Common myeloid progenitor, CD34-positive (primary cell): ENCODE data around the gene ACTL9. TPM values are rescaled to one million over a fixed set of nuclear protein-coding genes. Genes with fewer than 3 reads are reported as not detected.
"Not testable (repeated sequence)": the region's sequence is repeated elsewhere in the genome, so short reads cannot be mapped to it uniquely, and the experiment has no call there.

Experiments used
- CTCF ChIA-PET: fragments of 350-600 bp; sonication (Branson Sonifier 250); formaldehyde crosslinking; loops from one replicate; lab custom pipeline; 2021; ENCODE audit warnings: antibody characterized with exemption; lab: Charles Lee
- POLR2A ChIA-PET: fragments of 350-600 bp; sonication (Branson Sonifier 250); formaldehyde crosslinking; loops from one replicate; lab custom pipeline; 2021; ENCODE audit warnings: antibody characterized with exemption; lab: Charles Lee
- DNase-seq, 3 donors: peaks; one replicate each; pipeline versions ENCODE4 v3.0.0 to v3.0.0-alpha.2; 2013
- H3K27ac ChIP-seq, 2 experiments: 1 replicate in 1 of 2; 2 replicates in 1 of 2; pipeline ENCODE4 v1.7.0; 2013; ENCODE audit warnings: inconsistent platforms in 2 of 2, low read length in 2 of 2, mild to moderate bottlenecking in 2 of 2, low read depth in 1 of 2, moderate library complexity in 1 of 2; ENCODE audit not compliant: severe bottlenecking in 2 of 2, insufficient read depth in 1 of 2, poor library complexity in 1 of 2
- H3K27me3 ChIP-seq, 5 experiments: replicated peaks in 2 of 5; 1 replicate in 3 of 5; 2 replicates in 2 of 5; pipeline versions ENCODE4 v1.6.1 to v1.7.0; 2013; ENCODE audit warnings: low read length in 4 of 5, mild to moderate bottlenecking in 2 of 5, moderate library complexity in 2 of 5, inconsistent platforms in 1 of 5; ENCODE audit not compliant: insufficient read depth in 5 of 5, control insufficient read depth in 4 of 5
- H3K36me3 ChIP-seq, 4 experiments: 1 replicate in 2 of 4; 2 replicates in 2 of 4; pipeline versions ENCODE4 v1.6.1 to v1.7.0; 2013; ENCODE audit warnings: low read length in 3 of 4, control low read depth in 1 of 4, mild to moderate bottlenecking in 1 of 4; ENCODE audit not compliant: control insufficient read depth in 4 of 4, insufficient read depth in 4 of 4
- H3K4me1 ChIP-seq, 4 experiments: 1 replicate in 3 of 4; 2 replicates in 1 of 4; pipeline versions ENCODE4 v1.6.1 to v1.7.1; 2013; ENCODE audit warnings: low read length in 3 of 4, mild to moderate bottlenecking in 3 of 4, control low read depth in 1 of 4, inconsistent platforms in 1 of 4, moderate library complexity in 1 of 4; ENCODE audit not compliant: control insufficient read depth in 4 of 4, insufficient read depth in 4 of 4; ENCODE audit errors: control extremely low read depth in 1 of 4
- H3K4me3 ChIP-seq, 7 experiments: 1 replicate in 4 of 7; 2 replicates in 3 of 7; pipeline versions ENCODE4 v1.5.1 to v1.7.0; 2013; ENCODE audit warnings: mild to moderate bottlenecking in 7 of 7, low read length in 6 of 7, moderate library complexity in 6 of 7, inconsistent platforms in 2 of 7, low read depth in 2 of 7, control low read depth in 1 of 7; ENCODE audit not compliant: insufficient read depth in 4 of 7, control insufficient read depth in 1 of 7; ENCODE audit errors: extremely low read depth in 1 of 7
- H3K9me3 ChIP-seq, 5 experiments: 1 replicate in 4 of 5; 2 replicates in 1 of 5; pipeline versions ENCODE4 v1.6.1 to v1.7.1; 2013; ENCODE audit warnings: low read length in 4 of 5, mild to moderate bottlenecking in 2 of 5, inconsistent platforms in 1 of 5, low read depth in 1 of 5, moderate library complexity in 1 of 5; ENCODE audit not compliant: control insufficient read depth in 4 of 5, insufficient read depth in 2 of 5; ENCODE audit errors: control extremely low read depth in 1 of 5
- WGBS: methylation state at CpG from one replicate; pipeline ENCODE4 v1.1.5; 2013; ENCODE audit not compliant: insufficient coverage; 5-methylcytosine and 5-hydroxymethylcytosine counted together
- polyA plus RNA-seq: library from polyadenylated mRNA; unstranded; fragments of 120-200 nt; gene quantifications from one replicate; pipeline ENCODE4 v1.2.1, GENCODE V29; 2013

Gene ACTL9
- polyA plus RNA-seq = not detected

DNA sequence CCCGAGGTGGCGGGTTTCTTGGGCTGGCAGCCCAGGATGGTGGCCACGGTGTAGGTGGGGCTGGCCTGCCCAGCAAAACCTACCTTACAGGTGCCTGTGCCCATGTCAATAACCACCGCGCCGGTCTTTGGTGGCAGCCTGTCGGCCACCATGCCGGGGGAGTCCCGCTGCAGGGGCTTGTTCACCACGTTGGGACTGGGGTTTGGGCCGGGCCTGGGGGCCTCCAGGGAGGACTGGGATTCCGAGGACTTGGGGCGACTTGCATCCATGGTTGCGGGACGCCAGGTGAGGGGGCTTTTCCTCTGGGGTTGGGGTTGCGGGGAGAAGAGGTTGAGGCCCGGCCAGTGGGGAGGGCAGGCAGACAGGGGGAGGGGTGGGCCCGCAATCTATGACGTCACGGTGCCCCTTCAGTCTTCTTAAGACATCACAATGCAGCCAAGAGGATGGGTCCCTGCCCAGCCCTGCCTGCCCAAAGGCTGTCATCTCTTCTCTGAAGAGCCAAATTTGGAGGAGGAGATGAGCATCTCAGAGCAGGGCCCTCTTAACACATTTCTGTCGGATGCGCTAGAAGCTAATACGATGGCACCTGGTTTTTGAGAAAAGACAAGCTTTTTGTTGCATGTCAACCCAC lies at the start of gene ACTL9:
Gene ACTL9, minus strand, starts transcription at position 363 of the 631 bp plus-strand sequence. Its CDS starts 94 bp downstream, at position 269.
- DNase-seq = no peak
- CTCF ChIA-PET = interaction anchor here (0.6 to 2.1 kb wide), 5 partner anchors 23 to 81 kb away, joined by 3 to 6 read pairs (median 4); no protein-coding TSS in a partner anchor
- H3K4me3 ChIP-seq = no peak within 1 kb of the TSS
- peaks cover 0 to 28% (median 26%) of the 10 kb centered on the region in 4 experiments for H3K4me1 ChIP-seq
- POLR2A ChIA-PET = no interaction called here
- H3K27ac ChIP-seq = no peak within 1 kb of the TSS
- H3K9me3 ChIP-seq = no peaks in the 10 kb centered on the region
- peaks cover 0 to 3% (median 0%) of the 10 kb centered on the region in 5 experiments for H3K27me3 ChIP-seq
- H3K36me3 ChIP-seq = no peaks in the 10 kb centered on the region
- WGBS = 70% methylated on average over 19 of the region's 23 CpGs

DNA sequence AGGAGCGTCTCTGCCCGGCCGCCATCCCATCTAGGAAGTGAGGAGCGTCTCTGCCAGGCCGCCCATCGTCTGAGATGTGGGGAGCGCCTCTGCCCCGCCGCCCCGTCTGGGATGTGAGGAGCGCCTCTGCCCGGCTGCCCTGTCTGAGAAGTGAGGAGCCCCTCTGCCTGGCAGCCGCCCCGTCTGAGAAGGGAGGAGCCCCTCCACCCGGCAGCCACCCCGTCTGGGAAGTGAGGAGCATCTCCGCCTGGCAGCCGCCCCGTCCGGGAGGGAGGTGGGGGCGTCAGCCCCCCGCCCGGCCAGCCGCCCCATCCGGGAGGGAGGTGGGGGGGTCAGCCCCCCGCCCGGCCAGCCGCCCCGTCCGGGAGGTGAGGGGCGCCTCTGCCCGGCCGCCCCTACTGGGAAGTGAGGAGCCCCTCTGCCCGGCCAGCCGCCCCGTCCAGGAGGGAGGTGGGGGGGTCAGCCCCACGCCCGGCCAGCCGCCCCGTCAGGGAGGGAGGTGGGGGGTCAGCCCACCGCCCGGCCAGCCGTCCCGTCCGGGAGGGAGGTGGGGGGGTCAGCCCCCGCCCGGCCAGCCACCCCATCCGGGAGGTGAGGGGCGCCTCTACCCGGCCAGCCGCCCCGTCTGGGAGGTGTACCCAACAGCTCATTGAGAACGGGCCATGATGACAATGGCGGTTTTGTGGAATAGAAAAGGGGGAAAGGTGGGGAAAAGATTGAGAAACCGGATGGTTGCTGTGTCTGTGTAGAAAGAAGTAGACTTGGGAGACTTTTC lies 40.9 kb upstream of the ACTL9 start:
- H3K4me3 ChIP-seq, CTCF ChIA-PET, DNase-seq, H3K9me3 ChIP-seq, H3K36me3 ChIP-seq, POLR2A ChIA-PET, H3K27ac ChIP-seq, H3K4me1 ChIP-seq, H3K27me3 ChIP-seq: not testable (repeated sequence)
- 98% methylated on average over 7 of the region's 55 CpGs for WGBS

DNA sequence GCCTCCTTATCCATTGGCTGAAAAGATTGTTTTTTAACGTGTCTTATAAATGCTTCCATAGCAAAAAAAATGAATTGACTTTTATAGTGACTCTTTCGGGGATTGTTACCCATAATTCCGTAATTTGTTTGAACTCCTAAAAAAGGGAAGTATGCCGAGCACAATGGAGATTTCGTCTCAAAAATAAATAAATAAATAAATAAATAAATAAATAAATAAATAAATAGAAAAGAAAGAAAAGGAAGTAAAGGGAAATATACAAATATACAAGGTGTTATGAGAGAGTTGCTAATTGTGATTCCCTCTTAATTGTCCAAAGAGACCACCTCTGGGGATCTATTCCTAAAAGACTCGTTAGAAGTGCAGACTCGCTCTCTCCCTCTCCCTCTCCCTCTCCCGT lies 39.8 kb upstream of the ACTL9 start:
- H3K9me3 ChIP-seq = peaks cover 0 to 2% (median 0%) of the 10 kb centered on the region in 5 experiments
- no peaks in the 10 kb centered on the region for H3K27me3 ChIP-seq
- no peak overlapping the region for H3K27ac ChIP-seq
- no peak overlapping the region for H3K4me3 ChIP-seq
- ChIA-PET POLR2A (no interaction called here), CTCF (no interaction called here)
- WGBS = no CpG with 5 or more reads among the region's 8 CpGs
- DNase-seq = no peak
- H3K36me3 ChIP-seq = no peaks in the 10 kb centered on the region
- H3K4me1 ChIP-seq = no peaks in the 10 kb centered on the region

GRCh38 chr19:8731428-8732169 lies 33.0 kb upstream of the ACTL9 start:
- no peaks in the 10 kb centered on the region for H3K36me3 ChIP-seq
- 63% methylated on average over 19 of the region's 19 CpGs for WGBS
- H3K27me3 ChIP-seq = no peaks in the 10 kb centered on the region
- peak in 2 of 3 donors; percentile 33 to 42 for DNase-seq
- H3K27ac ChIP-seq = no peak overlapping the region
- no peaks in the 10 kb centered on the region for H3K9me3 ChIP-seq
- ChIA-PET POLR2A (no interaction called here), CTCF (no interaction called here)
- no peak overlapping the region for H3K4me3 ChIP-seq
- no peaks in the 10 kb centered on the region for H3K4me1 ChIP-seq

DNA sequence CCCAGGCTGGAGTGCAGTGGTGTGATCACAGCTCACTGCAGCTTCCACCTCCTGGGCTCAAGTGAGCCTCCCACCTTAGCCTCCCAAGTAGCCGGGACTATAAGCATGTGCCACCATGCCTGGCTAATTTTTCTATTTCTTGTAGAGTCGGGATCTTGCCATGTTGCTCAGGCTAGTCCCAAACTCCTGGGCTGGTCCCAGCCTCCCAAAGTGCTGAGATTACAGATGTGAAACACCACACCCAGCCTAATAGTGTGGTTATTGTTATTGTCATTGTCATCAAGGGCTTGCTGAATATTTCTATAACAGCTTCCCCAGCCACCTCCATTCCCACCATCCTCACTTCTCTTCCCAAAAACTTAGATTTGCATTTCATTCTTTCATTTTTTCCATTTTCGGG lies 25.7 kb upstream of the ACTL9 start:
- no CpG with 5 or more reads among the region's 3 CpGs for WGBS
- CTCF ChIA-PET = no interaction called here

GRCh38 chr19:8722032-8722431 lies 23.4 kb upstream of the ACTL9 start:
- CTCF ChIA-PET = no interaction called here
- no peaks in the 10 kb centered on the region for H3K4me1 ChIP-seq
- no peak overlapping the region for H3K4me3 ChIP-seq
- peaks cover 0 to 17% (median 2%) of the 10 kb centered on the region in 5 experiments for H3K27me3 ChIP-seq
- WGBS = 60% methylated on average over 1 of the region's 2 CpGs
- no peak overlapping the region for H3K27ac ChIP-seq
- no peaks in the 10 kb centered on the region for H3K9me3 ChIP-seq
- no peak for DNase-seq
- no peaks in the 10 kb centered on the region for H3K36me3 ChIP-seq
- POLR2A ChIA-PET = no interaction called here

More for the DNA sequence above, 25.7 kb upstream of the ACTL9 start:
- H3K9me3 ChIP-seq = no peaks in the 10 kb centered on the region
- no peak overlapping the region for H3K4me3 ChIP-seq
- POLR2A ChIA-PET = no interaction called here
- no peaks in the 10 kb centered on the region for H3K36me3 ChIP-seq
- H3K4me1 ChIP-seq = no peaks in the 10 kb centered on the region
- peaks cover 0 to 17% (median 2%) of the 10 kb centered on the region in 5 experiments for H3K27me3 ChIP-seq
- H3K27ac ChIP-seq = no peak overlapping the region
- no peak for DNase-seq
